HG03108 (cell line): ENCODE measurements around the gene ZFHX3.
"Not testable (repeated sequence)": the region's sequence is repeated elsewhere in the genome, so short reads cannot be mapped to it uniquely, and the experiment has no call there.

Experiments
- ATAC-seq: cut with Tn5 transposase; IDR thresholded peaks from one replicate; pipeline ENCODE4 v1.9.1; 2021; ENCODE audit warnings: moderate library complexity; ENCODE audit not compliant: unreplicated experiment

The ZFHX3 gene

DNA sequence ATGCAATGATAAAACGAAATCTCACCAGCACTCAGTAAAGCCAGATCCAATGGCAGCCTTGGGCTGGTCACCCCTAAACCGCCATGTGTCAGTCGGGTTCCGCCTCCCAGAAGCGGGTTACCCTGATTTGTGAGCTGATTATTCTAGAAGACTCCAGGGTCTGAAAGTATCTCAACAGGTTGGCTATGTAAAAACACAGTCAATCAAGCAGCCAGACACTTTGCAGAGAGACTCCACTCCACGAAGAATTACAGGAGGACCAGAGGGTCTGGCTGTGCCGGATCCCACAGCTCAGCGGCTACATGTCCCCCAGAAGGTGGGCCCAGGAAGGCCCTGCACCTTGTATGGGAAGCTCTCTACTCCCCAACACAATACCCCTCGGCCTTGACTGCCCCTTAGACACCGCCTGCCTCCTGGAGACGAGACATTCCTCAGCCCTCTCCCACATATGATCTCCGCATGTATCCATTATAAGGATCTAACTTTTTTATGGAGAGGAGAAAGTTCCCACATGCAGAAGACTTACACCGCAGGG, 23.3 kb downstream of the ZFHX3 start:
- no peak for ATAC-seq

GRCh38 chr16:73023752-73024570, 24.0 kb downstream of the ZFHX3 start:
- no peak for ATAC-seq

GRCh38 chr16:73023320-73023719, 24.6 kb downstream of the ZFHX3 start:
- no peak for ATAC-seq

- no peak for ATAC-seq
Observed at GRCh38 chr16:73022534-73022933, 25.4 kb downstream of the ZFHX3 start.

DNA sequence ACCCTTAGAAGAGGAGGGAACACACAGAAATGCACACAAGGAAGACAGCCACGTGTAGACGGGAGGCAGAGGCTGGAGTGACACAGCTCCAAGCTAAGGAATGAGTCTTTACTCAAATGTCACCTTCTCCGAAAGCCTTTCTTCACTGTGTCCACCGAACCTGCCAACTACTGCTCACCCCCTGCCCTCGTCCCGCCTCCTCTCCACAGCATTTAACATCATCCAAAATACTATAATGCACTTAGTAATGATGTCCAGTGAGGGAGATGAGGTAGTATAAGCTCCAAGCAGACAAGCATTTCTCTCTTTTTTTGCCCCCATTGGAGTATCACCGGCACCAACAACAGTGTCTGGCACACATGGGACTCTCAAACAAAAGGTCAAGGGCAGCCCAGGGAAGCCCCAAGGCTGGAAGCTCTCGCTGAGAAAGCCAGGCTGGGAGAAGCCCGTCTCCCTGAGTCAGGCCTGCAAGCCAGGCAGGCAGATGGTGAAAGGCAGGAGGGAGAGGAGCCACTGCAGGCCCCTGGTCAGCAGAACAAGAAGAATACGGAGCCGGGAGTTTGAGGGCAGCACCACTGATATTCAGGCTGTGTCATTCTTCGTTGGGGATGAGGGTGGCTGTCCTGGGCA, 25.9 kb downstream of the ZFHX3 start:
- no peak for ATAC-seq

DNA sequence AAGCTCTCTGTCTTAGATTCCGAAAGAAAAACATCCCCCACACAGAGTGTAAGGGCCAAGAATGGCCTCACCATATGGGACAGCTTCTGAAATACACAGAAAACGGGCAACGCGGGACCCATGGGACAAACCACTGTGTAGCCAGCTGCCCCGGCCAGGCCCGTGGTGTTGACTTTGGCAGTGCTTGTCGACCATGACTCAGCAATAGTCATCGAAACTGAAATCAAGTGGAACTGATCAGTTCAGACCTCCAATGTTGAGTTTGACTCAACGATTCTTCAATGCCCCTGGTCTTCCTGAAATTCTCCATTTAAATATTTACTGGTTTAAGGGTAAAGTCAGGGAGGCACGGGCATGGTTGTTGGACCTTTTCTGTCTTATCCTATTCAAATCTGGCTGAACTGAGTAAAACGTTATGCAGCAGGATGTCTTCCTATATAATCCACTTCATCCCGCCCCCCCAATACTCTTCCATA, 27.5 kb downstream of the ZFHX3 start:
- no peak for ATAC-seq

DNA sequence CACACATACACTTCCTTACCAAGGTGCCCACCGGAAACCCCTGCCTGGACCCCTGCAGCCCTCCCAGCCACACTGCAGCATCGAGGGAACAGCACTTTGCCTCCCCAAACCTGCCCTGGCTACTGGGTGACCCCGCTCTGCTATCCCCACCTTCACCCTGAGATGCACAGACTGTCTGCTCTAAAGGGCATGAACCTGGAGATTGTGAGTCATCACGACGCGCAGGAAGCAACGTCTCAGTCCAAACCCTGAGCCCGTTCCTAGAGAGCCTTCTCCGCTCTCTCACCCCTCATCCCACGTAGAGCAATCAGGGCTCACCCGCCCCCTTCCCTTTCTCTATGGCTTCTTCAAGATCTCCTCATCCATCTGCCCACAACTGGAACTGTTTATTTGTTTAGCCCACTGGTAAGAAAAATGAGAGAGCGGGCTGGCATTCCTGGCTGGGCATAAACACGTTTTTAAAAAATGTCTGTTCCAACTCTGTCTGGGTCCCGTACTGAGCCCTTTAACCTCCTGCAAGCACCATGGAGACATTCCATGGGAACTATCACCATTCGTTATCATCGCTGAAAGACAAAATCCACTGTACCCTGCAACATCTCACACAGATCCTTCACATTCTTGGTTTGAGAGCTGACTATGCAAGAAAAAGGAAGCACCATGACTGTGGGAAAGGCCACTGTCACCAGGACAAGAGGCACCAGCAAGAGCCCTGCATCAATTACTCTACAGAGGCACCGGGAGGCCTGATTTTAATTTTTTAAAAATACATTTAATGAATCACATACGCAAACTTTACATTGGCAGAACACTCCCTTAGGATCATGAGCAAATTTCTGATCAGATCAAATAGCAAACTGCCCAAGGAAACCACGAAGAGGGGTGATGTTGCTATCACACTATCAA, 28.2 kb downstream of the ZFHX3 start:
- ATAC-seq: no peak

- ATAC-seq: no peak
Observed at GRCh38 chr16:73018821-73019456, 29.0 kb downstream of the ZFHX3 start.

- ATAC-seq: no peak
Observed at GRCh38 chr16:73017321-73017720, 30.6 kb downstream of the ZFHX3 start.

DNA sequence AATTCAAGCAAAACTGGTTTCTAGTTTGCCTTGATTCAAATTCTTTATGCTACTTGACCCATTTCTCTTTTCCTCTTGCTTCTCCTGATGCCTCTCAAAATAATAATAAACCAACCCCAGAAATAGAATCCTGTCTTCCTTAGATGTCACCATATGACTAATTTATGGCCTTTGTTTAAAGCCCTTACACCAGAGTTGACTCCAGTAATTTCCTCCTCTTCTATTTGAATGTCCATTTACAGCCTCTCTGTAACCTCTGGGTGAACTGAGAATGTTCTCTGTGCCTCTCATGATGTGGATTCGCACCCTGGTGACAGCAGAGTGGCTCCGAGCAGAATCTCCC, 31.5 kb downstream of the ZFHX3 start:
- peak; percentile 46 for ATAC-seq

GRCh38 chr16:73015612-73016487, 32.1 kb downstream of the ZFHX3 start:
- peak; percentile 81 for ATAC-seq

- no peak for ATAC-seq
Observed at GRCh38 chr16:73014768-73015167, 33.2 kb downstream of the ZFHX3 start.

DNA sequence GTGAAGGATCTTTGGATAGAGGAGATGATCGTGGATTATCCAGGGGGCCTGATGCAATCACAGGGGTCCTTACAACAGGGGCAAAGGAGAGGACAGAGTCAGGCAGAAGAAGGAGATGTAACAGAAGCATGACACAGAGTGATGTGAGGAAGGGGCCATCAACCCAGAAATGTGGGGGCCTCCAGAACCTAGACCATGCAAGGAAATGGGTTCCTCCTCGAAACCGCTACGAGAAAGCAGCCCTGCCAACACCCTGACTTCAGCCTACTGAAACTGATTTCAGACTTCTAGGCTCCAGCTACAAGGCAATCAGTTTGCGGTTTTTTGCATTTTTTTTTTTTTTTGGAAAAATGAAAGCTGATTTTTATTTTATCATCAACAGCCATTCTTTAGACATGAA, 34.0 kb downstream of the ZFHX3 start:
- no peak for ATAC-seq

DNA sequence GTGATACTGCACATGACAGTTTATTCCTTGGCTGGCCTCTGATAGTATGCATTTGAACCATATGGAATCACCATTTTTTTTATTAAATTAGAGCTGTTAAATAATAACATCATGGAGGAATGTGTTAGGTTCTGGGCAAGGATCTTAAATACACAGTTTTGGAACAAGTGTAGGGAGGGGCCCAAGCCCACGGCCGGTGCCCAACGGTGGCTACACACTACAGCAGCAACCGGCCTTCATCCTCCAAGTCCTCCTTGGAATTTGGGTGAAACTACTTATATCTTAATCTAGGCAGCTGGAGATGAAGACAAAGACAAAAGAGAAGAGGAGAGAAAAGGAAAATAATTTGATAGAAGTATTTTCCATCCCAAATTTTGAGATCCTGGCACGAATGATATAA, 35.6 kb downstream of the ZFHX3 start:
- no peak for ATAC-seq

DNA sequence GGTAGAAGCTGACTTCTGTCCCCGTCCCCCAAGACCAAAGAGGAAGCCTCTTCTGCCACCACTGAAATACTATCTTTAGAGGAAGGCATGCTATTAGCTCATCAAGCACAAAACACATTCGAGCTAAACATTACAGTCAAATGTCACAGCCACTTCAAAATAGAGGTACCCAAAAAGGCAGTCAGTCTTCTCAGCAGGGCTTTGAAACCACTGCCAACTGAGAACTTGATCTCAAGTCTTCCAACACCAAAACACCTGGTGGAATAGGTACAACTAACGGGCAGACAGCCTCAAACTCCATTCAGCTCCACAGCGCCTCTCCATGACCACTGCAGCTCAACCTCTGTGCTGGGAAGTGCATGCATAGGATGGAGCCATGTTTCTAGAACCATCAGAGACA, 36.0 kb downstream of the ZFHX3 start:
- no peak for ATAC-seq

DNA sequence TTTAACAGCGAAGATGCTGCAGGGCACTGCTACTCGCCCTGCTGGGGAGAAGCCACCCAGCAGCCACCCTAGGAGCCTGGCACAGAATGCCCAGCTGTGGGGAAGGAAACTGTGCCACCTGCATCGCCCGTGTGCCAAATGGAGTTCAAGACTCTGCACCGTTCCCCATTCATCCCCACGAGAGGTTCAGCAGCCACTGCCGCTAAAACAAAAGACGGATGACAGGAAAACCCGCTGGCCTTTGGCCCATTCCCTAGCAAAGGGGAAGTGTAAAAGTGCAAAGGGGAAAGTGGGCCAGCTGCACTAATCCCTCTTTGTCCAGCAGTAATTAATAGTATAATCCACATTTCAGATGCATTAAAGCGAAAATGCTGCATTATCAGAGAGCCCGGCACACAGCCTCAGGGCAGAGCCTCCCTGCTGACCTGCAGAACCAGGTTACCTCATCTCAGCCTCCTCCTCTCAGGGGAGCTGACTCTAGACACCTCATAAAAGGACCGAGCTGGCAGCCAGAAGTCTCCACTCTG, 37.7 kb downstream of the ZFHX3 start:
- no peak for ATAC-seq

- not testable (repeated sequence) for ATAC-seq
Observed at GRCh38 chr16:73009710-73010109, 38.2 kb downstream of the ZFHX3 start.

DNA sequence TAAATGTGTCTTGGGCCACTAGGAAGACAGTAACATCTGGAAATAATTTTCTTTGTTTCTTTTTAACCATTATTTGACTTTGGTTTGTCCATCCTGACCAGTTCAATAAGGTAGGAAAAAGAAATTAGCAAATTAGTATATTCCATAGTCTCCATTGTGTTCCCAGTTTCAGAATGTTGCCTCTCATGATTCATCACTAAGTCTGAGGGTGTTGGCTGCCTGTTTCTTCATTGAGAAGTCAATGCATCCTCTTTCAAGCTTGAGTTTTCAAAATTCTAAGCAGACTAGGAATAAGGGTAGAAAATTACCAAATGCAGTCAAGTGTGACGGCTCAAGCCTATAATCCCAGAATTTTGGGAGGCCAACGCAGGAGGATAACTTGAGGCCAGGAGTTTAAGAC, 41.9 kb downstream of the ZFHX3 start:
- no peak for ATAC-seq

- ATAC-seq: no peak
Observed at GRCh38 chr16:73002866-73003265, 45.1 kb downstream of the ZFHX3 start.
